HG03378 (cell line): ENCODE results near the gene MAEA.

ENCODE experiments used
- ATAC-seq: cut with Tn5 transposase; IDR thresholded peaks from one replicate; pipeline ENCODE4 v1.9.1; 2021; ENCODE audit warnings: mild to moderate bottlenecking, moderate library complexity; ENCODE audit not compliant: unreplicated experiment

MAEA gene

DNA sequence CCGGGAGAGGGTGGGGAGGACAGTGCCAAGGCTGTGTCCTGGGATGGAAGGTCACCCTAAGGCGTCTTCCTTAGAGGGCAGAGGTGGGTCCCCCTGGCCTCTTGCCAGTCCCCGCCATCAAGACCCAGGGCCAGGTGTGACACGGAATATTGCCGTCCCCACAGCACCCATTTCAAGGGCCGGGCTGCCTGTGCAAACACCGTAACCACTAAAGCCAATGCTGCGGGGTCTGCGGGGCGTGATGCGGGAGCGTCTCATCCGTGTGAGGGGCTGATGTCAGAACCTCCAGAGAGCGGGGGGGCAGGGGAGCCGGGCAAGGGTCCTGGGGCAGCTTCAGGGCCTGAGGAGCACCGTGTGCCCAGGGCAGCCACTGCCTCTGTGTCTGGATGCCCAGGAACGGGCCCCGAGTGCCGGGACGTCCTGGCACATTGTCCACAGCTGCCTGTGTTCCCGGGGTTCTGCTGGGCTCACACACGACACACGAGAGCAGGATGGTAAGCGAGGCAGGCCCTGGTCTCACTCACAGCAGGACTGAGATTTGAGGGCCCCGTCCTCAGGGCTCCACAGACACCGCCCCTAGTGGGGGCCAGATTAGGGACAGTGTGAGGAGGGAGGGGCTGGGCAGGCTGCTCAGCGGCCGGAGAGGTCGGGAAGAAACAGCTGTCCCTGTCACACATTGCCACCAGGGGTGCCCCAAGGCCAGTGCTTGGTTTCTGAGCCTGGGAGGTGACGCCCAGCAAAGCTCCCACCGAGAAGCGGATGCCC lies 87.3 kb downstream of the MAEA start:
- ATAC-seq = no peak

GRCh38 chr4:1377606-1378261 lies 88.0 kb downstream of the MAEA start:
- ATAC-seq = no peak

GRCh38 chr4:1378559-1379231 lies 89.0 kb downstream of the MAEA start:
- no peak for ATAC-seq

GRCh38 chr4:1379351-1379781 lies 89.7 kb downstream of the MAEA start:
- ATAC-seq = no peak

DNA sequence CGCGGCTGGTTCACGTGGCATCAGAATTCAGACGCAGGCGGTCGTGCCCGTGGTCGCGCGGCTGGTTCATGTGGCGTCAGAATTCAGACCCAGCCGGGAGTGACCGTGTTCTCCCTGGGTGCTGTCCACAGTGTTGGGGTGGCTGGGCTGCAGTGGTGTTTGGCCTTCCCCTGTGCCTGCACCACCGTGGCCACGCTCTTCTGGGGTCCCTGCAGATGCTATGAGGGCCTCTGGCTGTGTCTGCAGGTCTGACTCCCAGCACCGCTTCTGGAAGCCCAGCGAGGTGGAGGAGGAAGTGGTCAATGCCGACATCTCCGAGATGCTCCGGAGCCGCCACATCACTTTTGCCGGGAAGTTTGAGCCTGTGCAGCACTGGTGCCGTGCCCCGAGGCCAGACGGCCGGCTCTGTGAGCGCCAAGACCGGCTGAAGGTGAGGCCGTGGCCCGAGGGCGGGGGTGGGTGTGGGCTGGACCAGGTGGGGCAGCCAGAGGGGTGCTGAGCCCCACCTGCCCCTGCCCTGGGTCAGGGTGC lies 90.2 kb downstream of the MAEA start:
- ATAC-seq = no peak

DNA sequence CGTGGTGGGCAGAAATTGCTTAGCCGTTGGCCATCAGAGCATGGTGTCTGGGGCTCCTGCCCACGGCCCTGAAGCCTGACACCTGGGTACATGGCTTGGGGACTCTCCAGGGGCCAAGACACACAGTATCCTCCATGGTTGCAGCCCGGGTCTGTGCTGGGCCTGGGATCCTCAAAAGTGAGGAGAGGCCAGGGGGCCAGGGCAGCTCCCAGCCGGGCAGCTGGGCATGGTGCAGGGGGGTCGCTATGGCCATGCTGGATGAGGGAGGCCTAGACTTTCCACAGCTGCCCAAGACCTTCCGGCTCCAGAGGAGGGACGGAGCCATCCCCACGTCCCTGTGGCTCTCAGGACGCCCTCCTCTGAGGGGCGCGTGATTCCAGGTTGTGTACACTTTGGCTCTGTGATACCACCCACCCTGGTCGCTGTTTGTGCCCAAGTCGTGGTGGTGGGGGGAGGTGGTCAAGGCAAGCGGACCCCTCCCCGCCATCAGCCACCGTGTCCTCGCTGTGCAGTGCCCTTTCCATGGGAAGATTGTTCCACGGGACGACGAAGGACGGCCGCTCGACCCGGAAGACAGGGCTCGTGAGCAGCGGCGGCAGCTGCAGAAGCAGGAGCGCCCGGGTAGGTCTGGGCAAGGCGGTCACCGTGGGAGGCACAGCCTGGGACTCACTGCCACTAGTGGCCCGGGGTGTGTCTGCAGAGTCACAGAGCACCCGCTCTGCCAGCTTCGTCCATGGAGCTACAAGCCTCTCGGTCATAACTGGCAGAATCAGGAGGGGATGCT lies 90.9 kb downstream of the MAEA start:
- no peak for ATAC-seq

GRCh38 chr4:1381181-1381621 lies 91.5 kb downstream of the MAEA start:
- ATAC-seq = no peak

GRCh38 chr4:1381944-1382541 lies 92.4 kb downstream of the MAEA start:
- no peak for ATAC-seq

DNA sequence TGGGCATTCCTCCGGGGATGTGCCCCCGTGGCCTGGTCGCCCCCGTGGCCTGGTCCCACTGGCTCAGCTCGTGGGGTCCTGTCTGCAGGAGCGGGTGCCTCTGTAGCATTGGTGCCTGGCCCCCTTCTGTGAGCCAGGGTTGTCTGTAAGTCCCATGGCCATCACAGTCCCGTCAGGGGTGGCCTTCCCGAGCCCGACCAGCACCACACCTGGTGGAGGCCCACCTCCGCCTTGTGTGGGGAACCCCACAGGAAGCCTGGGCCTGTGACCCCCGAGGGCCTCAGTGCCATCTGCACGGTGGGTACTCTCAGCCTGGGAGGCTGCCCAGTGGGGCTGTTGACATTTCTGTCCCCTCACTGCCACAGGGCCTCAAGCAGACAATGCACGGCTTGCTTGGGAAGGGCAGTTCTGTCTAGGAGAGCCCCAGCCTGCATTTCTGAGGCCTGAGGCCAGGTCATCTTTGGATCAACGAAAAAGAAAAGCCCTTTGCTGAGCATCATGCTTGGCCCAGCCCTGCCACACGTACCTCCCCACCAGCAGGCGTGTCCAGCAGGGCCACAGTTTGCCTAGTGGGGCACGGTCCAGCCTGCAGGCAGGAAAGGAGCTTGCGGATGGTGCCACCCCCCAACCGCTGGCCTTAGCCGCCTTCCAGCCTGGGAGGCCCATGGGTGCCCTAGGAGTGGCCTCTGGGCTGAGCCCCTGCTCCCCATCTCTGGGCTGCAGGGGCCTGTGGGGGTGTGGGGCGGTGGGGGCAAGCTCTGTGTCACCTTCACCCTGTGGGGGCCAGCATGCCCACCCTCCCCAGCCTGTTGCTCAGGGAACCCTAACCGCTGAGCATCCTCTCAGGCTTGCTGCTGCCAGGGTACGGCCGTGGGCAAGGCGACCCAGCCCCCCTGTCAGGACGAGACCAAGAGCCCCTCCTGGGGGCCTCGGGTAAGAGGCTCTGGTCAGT lies 93.4 kb downstream of the MAEA start:
- ATAC-seq = no peak

DNA sequence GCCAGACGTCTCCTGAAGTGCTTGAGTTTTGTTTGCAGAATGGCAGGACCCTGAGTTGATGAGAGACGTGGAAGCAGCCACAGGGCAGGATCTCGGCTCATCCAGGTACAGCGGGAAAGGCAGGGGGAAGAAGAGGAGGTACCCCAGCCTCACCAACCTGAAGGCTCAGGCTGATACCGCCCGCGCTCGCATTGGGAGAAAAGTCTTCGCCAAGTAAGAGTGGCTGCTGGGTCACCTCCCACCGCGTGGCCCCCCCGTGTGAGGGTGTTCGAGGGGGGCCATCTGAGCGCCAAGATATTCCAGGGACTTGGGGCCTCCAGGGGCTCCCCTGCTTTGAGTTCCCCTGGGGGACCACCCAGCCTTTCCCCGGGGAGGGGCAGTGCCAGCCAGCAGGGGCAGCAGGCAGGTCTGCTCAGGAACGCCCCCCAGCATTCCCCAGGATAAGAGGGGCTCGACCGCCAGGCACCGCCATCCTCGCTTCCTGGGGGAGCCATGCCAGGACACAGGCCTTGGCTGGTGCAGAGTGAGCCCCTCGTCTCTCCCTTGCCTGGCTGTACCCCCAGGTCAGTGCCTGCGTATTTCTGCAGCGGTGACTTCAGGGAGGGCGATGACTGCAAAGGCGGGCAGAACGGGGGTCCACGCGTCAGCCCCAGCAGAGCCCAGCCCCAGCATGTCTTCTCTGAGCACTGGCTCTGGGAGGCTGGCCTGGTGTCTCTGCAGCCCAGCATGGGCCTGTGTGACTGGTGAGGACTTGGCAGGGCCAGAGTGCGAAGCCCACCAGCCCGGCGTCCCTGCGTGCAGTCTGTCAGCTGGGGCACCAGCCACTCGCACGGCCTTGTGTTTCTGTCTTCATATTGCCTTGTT lies 94.3 kb downstream of the MAEA start:
- ATAC-seq = no peak

DNA sequence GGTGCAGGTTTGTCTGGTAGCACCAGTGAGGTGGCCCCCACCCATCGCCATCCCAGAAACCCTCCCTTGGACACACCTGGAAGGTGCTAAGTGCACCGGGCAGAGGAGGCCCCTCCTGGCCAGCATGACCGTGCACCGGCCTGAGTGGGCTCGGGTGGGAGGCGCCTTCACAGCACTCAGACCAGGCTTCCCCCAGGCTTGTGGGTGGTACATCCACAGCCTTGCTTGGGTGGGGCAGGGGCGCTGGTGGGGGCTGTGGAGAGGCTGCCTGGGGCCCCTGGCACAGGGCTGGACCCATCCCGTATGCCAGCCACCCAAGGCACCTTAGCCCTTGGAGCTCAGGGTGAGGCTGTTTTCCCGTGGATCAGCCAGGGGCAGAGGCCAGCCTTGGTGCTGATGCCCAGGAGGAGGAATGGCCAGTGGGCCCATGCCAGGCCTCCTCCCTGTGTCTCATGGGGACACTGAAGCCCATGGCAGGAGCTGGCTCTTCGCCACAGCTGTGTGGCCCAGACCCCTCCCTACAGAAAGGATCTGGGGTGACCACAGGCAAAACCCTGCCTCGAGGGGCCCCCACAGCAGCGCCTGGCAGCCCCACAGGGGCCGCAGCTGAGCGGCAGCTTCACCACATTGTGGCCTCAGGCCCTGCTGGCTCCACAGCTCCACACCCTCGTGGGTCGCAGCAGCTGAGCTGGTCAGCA lies 95.1 kb downstream of the MAEA start:
- no peak for ATAC-seq

DNA sequence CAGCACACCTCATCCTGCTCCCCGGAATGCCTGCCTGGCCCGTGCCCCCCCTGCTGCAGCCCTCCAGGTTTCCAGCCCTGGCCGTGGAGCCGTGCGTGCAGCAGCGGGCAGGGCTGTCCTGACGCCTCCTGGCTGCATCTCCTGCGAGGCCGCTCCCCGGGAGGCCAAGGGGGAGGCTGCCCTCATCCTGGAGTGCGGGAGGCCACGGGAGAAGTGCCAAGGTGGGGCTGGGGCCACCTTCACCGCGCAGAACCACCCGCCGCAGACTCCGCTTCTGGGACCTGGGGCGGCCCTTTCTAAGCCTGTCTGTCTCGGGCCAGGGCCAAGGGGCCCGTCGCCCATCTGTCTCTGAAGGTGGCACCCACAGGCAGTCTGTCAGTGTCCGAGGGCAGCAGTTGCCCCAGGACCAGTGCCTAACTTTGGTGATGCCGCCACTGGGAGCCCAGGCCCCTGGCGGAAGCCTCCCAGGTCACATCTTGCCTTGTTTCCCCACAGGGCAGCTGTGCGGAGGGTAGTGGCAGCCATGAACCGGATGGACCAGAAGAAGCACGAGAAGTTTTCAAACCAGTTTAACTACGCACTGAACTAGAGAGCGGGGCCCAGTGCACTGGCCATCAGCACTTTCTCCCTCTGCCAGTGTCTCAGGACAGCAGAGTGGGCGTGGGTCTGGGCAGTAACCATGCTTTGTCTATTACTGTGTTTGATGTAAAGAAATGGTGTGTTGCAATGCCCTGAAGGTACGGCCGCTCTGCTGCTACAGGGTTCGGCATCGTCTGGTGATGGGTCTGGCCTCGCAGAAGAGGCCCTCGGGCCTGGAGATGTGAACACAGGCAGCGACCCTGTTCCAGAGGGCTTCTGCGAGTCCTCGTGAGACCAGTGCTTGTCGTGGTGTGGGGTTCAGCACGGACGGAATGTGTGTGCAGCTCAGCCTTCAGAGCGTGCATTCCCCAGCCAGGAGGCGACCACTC lies 96.0 kb downstream of the MAEA start:
- ATAC-seq = no peak
